Skin of body (tissue), 2 donors: Measurements from ENCODE around the gene STRA6. TPM values are rescaled to one million over a fixed set of nuclear protein-coding genes. Genes with fewer than 3 reads are reported as not detected.
A peak's percentile ranks its signal among the peaks of the same experiment; 100 is the strongest.

Experiments used
- DNase-seq: peaks from one replicate; lab custom pipeline; 2025; lab: John Stamatoyannopoulos, UW
- total RNA-seq: library from RNA; depleted of rRNA; stranded (reverse); fragments of >200 nt; gene quantifications from one replicate; pipeline ENCODE4 v1.2.3, GENCODE V29; 2014

Gene STRA6, protein sequence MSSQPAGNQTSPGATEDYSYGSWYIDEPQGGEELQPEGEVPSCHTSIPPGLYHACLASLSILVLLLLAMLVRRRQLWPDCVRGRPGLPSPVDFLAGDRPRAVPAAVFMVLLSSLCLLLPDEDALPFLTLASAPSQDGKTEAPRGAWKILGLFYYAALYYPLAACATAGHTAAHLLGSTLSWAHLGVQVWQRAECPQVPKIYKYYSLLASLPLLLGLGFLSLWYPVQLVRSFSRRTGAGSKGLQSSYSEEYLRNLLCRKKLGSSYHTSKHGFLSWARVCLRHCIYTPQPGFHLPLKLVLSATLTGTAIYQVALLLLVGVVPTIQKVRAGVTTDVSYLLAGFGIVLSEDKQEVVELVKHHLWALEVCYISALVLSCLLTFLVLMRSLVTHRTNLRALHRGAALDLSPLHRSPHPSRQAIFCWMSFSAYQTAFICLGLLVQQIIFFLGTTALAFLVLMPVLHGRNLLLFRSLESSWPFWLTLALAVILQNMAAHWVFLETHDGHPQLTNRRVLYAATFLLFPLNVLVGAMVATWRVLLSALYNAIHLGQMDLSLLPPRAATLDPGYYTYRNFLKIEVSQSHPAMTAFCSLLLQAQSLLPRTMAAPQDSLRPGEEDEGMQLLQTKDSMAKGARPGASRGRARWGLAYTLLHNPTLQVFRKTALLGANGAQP
- total RNA-seq, result 0.49 TPM

DNA sequence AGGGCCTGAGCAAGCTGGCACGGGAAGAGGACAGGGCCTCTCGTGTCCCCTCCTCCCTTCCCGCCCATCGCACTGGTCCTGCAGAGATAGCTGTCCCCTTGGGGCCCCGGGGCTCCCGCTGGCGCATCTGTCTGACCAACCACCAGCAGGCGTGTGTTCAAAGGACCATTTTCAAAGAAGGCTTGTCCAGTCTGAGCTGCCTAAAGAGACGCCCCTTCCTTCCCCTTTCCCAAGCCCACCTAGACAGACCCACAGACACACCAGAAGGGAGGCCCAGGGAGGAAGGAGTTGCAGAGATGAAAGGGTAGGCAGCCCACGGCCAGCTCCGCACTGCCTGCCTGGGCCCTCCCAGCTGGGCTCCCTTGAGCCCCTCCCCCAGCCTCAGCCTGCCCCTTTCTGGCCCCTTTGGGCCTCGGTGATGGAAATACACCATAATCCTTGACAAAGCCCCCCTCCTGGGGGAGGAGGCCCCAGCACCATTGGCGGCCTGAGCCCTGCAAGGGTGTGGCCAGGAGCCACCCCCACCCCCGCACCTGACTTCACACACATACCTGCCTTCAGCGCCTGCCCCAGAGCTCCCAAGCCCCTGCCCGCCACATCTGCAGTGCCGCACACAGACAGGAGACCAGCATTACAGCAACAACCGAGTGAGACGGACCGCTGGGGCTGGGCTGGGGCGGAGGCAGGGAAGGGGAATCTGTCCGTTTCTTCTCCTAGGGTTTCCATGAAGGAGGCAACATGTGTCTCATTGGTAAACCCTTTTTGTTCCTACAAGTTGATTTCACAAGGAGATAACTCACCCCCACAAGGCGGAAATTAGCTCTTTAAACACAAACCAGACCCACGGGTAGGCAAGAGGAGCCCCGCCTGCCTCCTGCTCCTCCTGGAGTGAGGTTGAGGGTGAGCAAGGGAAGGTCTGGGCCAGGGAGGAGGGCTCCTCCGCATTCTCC, at the start of gene STRA6:
Gene STRA6, minus strand, starts transcription at position 336 of the 950 bp plus-strand sequence. CDS start 520 bp downstream, outside the sequence.
- DNase-seq, result no peak

DNA sequence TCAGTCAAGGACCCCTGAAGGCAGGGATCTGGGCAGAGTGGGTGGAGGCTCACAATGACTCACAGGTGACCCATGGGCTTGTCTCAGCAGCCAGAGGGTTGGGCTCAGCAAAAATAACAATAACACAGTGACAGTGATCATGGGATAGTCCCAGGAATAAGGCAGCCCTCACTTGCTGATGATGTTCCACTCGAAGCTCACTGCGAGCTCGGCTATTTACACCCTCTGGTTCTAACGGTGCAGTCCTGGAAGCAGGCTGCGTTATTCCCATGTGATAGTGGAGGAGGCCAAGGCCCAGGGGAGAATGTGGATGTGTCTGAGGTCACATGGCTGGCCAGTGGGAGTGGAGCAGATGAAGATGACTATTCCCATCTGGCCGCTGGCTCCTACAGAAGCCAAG, 49.7 kb upstream of the STRA6 start:
- DNase-seq, result no peak

DNA sequence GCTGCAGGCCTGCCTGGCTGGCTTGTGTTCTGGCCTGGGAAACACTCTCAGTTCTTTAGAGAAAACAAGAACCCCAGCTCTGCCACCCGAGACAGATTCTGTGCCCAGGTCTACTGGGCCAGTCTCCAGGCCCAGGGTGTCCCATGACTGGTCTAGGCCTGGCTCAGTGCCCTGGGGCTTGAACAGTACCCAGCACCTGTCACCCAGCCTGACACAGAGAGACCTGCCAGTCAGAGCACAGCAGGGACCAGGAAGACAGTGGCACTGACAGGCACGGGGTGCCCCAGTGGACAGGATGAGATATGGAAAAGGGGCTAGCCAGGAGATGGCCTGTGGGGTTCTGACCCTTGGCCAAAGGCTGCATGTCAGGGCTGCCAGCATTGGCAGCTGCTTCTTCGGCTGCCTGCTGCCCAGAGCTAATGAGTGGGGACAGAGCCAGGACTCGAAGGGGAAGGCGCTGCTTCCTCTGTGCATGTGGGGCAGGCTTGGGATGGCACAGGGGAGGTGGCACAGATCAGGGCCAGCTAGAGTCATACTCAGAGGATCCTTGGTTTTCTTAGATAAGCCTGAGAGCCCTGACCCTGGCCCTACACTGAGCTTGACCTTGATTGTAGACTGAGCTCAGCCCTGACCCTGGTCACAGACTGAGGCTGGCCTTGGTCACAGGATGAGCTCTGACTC, 48.7 kb upstream of the STRA6 start:
- no peak for DNase-seq

DNA sequence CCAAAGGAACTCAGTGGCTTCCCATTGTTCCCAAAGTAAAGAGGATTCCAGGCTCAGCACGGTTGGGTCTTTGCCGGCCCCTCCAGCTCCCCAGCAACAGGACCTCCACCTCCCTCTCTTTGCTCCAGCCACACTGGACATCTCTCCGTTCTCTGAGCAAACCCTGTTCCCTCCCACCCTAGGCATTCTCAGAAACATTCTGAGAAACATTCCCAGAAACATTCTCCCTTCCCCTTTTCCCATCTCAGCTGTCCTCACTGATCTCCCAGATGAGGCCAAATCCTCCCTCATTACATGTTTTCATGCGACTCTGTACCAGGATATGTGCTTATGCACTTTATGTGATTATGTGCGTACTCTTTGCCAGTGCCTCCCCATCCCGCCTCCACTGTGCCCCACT, 47.7 kb upstream of the STRA6 start:
- no peak for DNase-seq

DNA sequence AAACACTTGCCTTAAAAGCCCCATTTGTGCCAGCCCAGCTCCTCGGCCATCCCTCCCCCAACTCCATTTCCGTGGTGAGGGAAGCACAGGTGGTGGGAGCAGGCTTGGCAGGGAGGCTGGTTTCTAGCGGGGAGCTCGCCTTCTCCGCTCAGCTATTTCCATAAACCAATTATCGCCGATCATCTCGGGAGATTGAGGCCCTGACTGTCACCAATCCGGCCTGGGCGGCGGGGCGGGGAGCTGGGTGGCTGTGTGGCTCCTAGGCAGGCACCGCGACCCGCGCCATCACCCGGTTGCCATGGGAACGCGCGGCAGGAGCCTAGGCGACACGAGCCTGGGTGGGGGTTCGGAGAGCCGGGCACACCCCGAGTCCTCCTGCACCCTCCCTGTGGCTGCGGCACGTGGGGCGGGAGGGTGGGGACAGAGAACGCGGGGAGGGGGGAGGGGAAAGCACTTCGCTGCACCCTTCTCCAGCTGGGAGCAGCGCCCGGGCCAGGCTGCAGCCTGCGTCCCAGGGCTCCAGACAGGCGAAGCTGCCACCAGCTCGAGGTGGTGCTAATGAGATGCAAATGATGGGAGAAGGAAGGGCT, 42.9 kb upstream of the STRA6 start:
- no peak for DNase-seq

DNA sequence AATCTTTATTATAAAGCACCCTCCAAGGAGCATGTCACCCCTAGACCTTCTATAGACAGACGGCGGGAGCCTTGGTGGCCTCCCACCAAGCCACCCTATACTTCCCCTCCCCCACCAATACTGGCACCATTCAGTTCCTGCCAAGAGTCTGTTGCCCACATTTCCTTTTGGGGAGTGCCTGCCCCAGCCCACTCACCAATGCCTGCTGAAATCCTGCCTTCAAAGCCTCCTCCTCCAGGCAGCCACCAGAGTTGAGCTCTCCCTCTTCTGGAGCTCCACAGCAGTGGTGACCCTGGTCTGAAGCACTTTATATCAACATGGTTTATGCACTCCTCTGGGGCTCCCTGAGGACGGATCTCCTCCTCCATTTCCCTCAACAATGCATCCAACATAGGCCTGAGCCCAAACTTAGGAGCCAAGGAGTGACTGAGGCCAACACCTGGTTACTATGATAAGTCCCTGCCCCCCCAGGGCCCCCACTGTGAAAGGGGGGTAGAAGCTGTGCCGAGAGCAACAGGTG, 42.3 kb upstream of the STRA6 start:
- no peak for DNase-seq

DNA sequence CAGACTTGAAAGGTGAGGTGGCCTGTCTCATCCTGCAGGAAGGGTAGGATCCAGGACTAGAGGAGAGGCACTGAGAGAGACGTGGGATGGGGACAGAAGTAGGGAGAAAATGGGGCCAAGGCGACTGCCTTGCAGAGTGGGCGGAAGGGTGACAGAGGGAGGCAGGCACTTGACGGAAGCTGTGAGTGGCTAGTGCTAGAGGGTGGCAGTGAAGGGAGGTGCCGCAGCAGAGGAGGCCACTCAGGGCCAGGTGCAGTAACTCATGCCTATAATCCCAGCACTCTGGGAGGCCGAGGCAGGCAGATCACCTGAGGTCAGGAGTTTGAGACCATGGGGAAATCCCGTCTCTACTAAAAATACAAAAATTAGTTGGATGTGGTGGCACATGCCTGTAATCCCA, 40.8 kb upstream of the STRA6 start:
- DNase-seq, result no peak

DNA sequence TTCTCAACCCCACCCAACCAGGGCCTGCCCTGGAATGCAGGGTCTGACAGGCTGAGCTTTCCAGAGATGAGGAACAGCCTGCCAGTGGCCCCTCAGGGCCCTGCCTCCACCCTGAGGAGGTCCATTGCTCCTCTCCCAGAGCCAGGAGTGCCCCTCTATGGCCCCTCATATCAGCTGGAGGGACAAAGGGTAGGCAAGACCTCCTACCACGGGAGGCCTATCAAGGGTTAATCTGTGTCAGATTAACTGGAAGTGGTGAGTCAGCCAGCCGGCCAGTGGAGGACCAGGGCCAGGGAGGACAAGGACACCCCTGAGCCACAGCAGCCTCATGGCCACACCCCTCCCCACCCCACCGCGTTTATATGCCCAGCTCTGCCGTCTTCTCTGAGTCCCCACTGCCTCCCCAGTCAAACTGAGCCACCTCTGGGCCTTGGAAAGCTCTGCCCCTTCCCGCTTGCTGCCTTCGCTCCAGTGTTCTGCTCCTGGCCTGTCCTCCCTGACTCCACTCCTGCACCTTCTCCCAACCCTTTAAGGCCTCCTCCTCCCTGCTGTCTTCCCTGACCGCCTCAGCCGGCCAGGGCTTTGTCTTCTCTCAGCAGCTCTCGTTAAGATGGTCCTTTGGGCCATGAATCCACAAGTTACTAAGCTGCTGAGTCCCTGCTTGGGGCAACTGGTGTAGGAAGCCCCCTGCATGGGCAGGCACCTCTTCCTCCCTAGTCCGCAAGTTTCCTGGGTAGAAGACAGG, 40.0 kb upstream of the STRA6 start:
- no peak for DNase-seq

DNA sequence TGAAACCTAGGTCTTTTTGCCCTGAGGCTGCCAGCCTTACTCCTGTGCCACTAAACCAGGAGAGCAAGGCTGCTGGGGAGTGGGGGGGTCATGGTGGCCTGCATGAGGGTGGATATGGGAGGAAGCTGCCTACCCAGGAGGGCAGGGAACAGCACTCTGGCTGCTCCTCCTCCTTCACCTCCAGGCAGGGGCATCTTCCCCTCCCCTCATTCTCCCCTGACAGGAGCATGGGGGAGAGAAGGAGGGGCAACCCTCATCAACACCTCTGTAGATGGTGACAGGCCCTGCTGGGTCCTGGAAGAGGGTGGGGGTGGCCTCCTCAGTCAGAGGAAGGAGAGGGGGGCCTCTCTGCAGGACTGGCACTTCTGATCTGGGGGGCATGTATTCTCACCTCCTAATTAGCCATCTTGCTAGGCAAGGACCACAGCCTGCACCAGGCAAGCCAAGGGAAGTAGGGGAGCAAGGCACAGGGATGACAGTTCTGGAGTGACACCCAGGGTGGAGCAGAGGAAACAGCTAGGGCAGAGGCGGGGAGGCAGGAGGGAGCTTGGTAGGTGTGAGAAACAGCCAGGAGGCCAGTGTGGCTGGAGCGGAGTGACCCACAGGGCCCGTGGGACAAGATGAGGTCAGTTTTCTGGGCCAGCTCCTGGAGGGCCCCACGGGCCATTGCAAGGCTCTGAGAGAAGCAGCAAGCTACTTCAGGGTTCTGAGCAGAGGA, 38.5 kb upstream of the STRA6 start:
- DNase-seq, result no peak

DNA sequence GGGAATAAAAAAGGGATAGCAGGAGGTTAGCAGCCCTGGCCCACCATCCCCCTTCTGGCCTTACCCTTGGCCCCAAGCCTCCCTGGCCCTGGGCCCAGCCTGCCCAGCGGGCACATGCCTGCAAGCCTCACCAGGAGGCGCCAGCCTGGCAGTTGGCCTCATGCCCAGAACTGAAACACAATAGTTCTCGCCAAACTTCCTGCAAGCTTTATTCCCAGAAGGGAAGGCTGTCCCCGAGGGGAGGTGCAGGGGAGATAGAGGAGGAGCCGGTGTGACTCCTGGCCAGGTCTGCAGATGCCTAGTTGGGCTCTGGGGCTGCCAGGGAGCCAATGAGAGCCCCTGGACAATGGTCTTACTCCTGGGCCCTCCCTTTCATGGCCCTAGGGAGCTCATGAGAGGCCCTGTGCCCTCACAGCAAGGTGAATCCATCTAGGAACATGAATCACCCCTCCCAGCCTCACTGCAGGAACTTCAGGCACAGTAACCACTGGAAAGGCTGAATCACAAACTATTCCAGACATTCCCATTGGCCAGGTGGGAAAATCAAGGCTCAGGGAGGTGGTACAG, 37.5 kb upstream of the STRA6 start:
- DNase-seq, result no peak

DNA sequence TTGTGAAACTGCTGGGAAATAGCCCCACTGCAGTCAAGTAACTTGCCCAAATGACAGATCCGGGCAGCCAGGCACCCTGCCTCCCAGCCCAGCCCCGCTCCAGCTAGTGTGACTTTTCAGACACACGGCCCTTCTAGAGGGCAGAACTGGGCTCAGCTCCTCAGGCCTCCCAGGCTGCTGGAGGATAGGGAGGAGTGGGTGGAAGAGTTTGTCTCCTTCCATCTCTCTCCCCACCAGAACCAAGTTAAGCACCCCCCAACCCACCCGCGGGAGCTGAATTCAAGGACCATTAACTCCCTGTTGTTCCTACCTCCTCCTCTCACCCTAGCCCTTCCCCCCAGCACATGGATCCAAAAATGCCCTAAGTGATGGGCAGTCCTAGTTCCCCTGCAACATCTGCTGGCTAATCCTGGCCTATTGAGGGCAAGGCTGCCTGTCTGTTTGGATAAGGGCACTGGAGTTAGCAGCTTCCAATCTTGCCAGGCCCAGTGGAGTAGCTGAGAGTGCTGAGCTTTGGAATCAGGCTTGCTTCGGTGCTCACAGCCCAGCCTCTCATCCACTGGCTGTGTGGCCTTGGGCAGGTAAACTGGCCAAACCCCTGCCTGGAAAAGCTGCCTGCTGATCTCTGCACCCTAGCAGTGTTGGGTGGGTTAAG, 36.6 kb upstream of the STRA6 start:
- no peak for DNase-seq

DNA sequence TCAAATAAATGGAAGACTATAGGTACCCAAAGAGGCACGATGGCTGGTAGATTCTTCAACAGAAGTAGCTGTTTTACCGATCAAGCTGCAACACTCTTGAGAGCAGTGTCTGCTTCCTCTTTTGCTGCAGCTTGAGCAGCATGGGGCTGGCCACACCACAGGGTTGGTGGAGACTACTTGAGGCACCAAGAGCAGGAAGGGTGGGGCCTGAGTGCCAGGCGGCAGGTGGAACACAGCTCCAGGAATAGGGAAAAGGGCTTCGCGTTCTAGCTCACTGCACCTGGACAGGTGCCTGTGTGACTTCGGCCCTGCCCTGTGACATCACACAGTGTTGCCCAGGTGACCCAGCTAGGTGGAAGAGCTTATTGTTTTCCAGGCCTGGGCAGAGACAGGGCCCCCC, 33.4 kb upstream of the STRA6 start, which contains the start of gene CCDC33:
Gene CCDC33, plus strand, starts transcription at position 365 of the 400 bp plus-strand sequence. CDS start 394 bp downstream, outside the sequence.
- DNase-seq, result no peak

DNA sequence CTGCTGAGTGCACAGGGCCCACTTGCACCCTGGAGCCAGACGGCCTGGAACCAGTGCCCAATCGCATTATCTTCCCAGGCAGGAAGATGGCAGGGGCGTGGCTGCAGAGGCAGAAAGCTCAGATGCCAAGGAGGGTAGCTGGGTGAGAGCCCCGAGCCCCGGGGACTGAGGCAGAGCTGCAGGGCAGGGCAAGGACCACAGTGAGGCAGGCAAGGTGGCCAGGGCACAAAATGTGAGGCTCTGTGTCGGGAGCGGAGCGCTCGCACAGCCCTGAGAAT, 31.9 kb upstream of the STRA6 start:
- DNase-seq, result no peak

DNA sequence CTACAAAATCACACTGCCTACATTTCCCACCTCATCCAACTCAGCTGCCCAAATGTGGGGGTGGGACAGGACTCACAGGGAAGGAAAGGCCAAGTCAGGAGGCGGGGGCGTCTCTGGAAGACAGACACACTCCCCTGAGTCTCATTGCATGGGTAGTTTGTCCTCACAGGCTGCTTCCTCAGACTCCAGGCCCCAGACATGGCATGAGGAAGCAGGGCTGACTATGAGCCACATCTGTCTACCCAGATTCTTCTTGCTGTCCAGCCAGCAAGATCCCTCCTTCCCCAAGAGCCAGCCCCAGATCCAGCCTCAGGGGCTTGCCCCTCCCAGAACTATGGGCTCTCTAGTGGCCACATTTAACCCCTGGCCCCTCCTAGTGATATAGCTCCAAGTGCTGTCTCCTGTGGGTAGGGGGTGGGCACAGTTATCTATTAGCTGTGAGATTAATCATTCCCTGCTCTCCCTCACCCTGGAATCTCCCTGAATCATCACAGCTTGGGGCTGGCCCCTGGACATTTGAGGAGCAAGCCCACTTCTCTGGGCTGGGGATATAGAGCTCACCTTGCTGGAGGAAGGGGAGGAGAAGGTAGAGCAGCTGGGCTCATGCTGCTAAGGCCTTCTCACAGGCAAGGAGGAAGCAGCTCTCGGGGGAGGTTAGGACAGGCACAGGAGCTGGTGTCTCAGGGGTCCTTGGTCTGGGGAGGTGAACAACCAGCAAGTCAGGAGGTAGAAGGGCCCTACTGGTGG, 31.4 kb upstream of the STRA6 start:
- DNase-seq, result no peak

DNA sequence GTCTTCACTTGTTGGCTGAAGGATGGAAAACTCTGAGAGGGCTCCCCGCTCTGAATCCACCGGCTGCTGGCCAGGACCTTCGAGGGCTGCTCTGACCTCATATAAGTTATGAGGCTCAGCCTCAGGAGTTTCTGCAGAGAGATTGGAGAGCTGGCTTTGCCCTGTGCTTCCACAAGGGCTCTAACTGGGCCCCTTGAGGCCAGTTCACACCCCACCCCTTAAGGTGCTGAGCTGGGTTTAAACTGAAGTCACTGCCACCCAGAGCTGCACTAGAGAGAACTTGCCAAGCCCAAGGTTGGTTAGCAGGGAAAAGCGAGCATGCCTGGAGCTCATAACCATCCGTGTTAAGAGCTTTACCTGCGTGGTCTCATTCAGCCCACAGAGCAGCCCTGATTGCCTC, 30.8 kb upstream of the STRA6 start:
- no peak for DNase-seq

DNA sequence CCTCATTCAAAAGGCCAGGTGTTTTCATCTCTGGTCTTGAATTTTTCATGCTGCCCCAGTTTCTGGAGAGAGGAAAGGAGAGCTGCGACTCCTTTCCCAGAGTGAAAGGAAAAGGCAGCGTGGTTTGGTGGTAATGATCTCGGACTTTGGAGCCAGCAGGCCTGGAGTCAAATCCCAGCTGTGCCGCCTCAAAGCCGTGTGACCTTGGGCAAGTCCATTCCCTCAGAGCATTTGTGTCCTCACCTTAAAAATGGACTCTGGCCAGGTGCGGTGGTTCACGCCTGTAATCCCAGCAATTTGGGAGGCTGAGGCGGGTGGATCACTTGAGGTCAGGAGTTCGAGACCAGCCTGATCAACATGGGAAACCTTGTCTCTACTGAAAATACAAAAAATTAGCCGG, 28.9 kb upstream of the STRA6 start:
- DNase-seq, result no peak

DNA sequence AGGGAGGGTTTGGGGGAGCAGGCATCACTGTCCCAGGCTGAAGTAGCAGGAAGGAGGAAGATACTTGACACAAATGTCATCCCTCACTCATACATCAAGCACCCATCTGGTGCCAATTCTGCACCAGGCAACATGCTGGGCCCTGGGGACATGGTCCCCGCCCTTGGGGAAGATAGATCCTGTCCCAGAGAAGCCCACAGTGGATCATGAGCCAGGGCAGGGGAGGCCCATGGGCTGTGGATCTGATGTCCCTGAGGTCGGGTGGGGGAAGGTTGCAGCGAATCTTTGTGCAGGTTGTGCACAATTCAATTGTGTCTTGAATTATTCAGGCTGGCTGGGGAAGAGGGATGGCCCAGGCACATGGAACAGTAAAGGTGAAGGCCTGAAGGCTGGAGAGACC, 27.1 kb upstream of the STRA6 start:
- DNase-seq, result no peak

DNA sequence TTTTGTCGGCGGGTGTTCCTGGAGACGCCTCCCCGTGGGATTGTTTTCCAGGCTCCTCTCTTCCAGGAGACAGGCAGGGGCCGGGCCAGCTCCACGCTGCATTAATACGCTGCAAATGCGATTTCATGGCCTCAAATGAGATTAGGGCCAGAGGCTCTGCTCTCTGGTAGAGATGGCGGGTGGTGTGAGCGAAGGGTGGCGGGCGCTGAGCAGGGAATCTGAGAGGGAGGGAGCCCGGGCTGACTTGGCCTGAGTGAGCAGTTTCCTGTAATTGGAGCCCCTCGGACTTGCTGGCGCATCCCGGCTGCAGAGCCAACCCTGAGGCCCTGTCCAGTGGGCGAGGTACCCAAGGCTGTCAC, 26.1 kb upstream of the STRA6 start:
- DNase-seq, result peak; percentile 51
